OCI-LY1 (cell line): Measurements from ENCODE around the gene STRIP2.
A peak's percentile ranks its signal among the peaks of the same experiment; 100 is the strongest.
"Not testable (repeated sequence)": the region's sequence is repeated elsewhere in the genome, so short reads cannot be mapped to it uniquely, and the experiment has no call there.

Experiments
- H2AFZ ChIP-seq: fragments of 200-600 bp; sonication (generic), shearing (Covaris generic); 2 replicates; pipeline ENCODE4 v1.6.0; 2014; ENCODE audit warnings: antibody characterized with exemption, mild to moderate bottlenecking, low read length
- H3F3A ChIP-seq: fragments of 200-600 bp; sonication (generic), shearing (Covaris generic); 2 replicates; pipeline ENCODE4 v1.6.0; 2014; ENCODE audit warnings: mild to moderate bottlenecking, antibody characterized with exemption, low read length, moderate library complexity; ENCODE audit not compliant: insufficient read depth
- H3K27ac ChIP-seq: fragments of 200-600 bp; sonication (generic); 2 replicates; pipeline ENCODE4 v1.5.1; 2014; ENCODE audit warnings: low read length, mixed run types, mild to moderate bottlenecking, low read depth; ENCODE audit not compliant: poor library complexity, severe bottlenecking
- H3K27me3 ChIP-seq: fragments of 200-600 bp; sonication (generic); 2 replicates; pipeline ENCODE4 v1.6.0; 2014; ENCODE audit warnings: antibody characterized with exemption, mild to moderate bottlenecking, low read length, moderate library complexity; ENCODE audit not compliant: insufficient read depth
- H3K36me3 ChIP-seq: fragments of 200-600 bp; sonication (generic); 2 replicates; pipeline ENCODE4 v1.6.1; 2014; ENCODE audit warnings: mild to moderate bottlenecking, antibody characterized with exemption, low read length, moderate library complexity, mixed read lengths; ENCODE audit not compliant: insufficient read depth
- H3K4me1 ChIP-seq: fragments of 200-600 bp; sonication (generic); 2 replicates; pipeline ENCODE4 v1.5.1; 2014; ENCODE audit warnings: mild to moderate bottlenecking, low read length, moderate library complexity; ENCODE audit not compliant: insufficient read depth, severe bottlenecking
- H3K4me2 ChIP-seq: fragments of 200-600 bp; sonication (generic), shearing (Covaris generic); 2 replicates; pipeline ENCODE4 v1.6.1; 2014; ENCODE audit warnings: low read length
- H3K4me3 ChIP-seq: fragments of 200-600 bp; sonication (generic); 2 replicates; pipeline ENCODE4 v1.5.1; 2014; ENCODE audit warnings: low read length, low read depth, mild to moderate bottlenecking, mixed read lengths; ENCODE audit not compliant: poor library complexity, severe bottlenecking
- H3K79me2 ChIP-seq: fragments of 200-600 bp; shearing (Covaris generic); 2 replicates; pipeline ENCODE4 v1.6.1; 2016; ENCODE audit warnings: mixed run types, low read length, mixed read lengths; ENCODE audit not compliant: insufficient read depth
- H3K9ac ChIP-seq: fragments of 200-600 bp; sonication (generic), shearing (Covaris generic); 2 replicates; pipeline ENCODE4 v1.6.1; 2014; ENCODE audit warnings: mild to moderate bottlenecking, low read length, mixed read lengths
- H3K9me2 ChIP-seq: fragments of 200-600 bp; sonication (generic), shearing (Covaris generic); 2 replicates; pipeline ENCODE4 v1.6.1; 2014; ENCODE audit warnings: low read depth, mild to moderate bottlenecking, low read length, mixed read lengths
- H3K9me3 ChIP-seq: fragments of 200-600 bp; shearing (Covaris generic); 2 replicates; pipeline ENCODE4 v1.6.1; 2014; ENCODE audit warnings: low read length, mixed read lengths
- H4K20me1 ChIP-seq: fragments of 200-600 bp; sonication (generic), shearing (Covaris generic); 2 replicates; pipeline ENCODE4 v1.6.0; 2016; ENCODE audit warnings: mild to moderate bottlenecking, low read length; ENCODE audit not compliant: insufficient read depth
- CTCF ChIP-seq: fragments of 200-600 bp; sonication (generic), shearing (Covaris generic); IDR thresholded peaks from 2 replicates; pipeline ENCODE4 v1.5.1; 2017; ENCODE audit warnings: mild to moderate bottlenecking, antibody characterized with exemption, low read length, moderate library complexity, mixed read lengths
- EZH2 ChIP-seq: fragments of 200-600 bp; sonication (generic), shearing (Covaris generic); IDR thresholded peaks from 2 replicates; pipeline ENCODE4 v1.8.0; 2017; ENCODE audit warnings: borderline replicate concordance, mixed run types, mild to moderate bottlenecking, antibody characterized with exemption, low read length, moderate library complexity, mixed read lengths

STRIP2 gene

DNA sequence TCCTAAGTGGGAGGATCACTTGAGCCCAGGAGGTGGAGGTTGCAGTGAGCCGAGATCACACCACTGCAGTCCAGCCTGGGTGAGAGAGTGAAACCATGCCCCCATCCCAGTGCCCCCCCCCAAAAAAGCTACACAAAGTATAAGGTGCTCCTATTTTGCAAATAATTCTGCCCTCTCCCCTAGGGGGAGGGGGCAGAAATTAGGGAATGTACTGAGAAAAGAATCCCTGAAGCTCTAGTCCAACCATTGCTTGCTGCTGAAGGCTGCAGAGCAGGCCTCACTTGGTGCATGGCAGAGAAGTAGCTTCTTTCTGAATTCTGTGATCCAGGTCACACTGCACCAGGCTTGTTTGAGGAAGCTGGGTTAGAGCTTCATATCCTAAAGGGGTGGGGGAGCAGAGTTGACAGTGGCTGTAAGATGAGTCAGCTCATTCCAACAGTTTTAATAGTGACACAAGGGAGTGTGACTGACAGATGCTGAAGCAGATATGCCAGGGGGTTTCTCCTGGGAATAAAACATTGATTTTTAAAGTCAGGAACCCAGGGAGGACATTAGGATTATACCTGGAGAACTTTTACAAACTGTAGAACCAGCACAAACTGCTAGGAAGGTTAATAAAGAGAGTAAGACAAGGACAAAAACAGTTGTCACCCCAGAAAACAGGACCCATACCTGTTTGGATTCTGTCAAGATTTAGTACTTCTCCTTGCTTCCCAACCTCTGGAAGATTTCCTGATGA is 32.8 kb upstream of the STRIP2 start:
- H3K27me3 ChIP-seq = no peaks in the 10 kb centered on the region
- H3F3A ChIP-seq = no peaks in the 10 kb centered on the region
- H3K36me3 ChIP-seq = no peaks in the 10 kb centered on the region
- no peaks in the 10 kb centered on the region for H3K79me2 ChIP-seq
- H4K20me1 ChIP-seq = no peaks in the 10 kb centered on the region
- H3K9me3 ChIP-seq = no peaks in the 10 kb centered on the region
- no peaks in the 10 kb centered on the region for H3K9me2 ChIP-seq
- no peak overlapping the region for H3K4me3 ChIP-seq
- no peaks in the 10 kb centered on the region for H3K4me1 ChIP-seq
- TF ChIP-seq CTCF = no peak
- no peak for TF ChIP-seq EZH2
- no peak overlapping the region for H3K9ac ChIP-seq
- no peak overlapping the region for H3K27ac ChIP-seq
- H3K4me2 ChIP-seq = no peak overlapping the region
- H2AFZ ChIP-seq = no peak overlapping the region

GRCh38 chr7:129401967-129402860 is 32.0 kb upstream of the STRIP2 start:
- Histone ChIP-seq H3K9me3 (no peaks in the 10 kb centered on the region), H3K79me2 (no peaks in the 10 kb centered on the region), H3K4me1 (no peaks in the 10 kb centered on the region), H3K27ac (no peak overlapping the region), H4K20me1 (no peaks in the 10 kb centered on the region), H3K27me3 (no peaks in the 10 kb centered on the region), H3F3A (no peaks in the 10 kb centered on the region), H3K9ac (no peak overlapping the region), H3K4me2 (no peak overlapping the region), H3K4me3 (no peak overlapping the region), H3K9me2 (no peaks in the 10 kb centered on the region), H3K36me3 (no peaks in the 10 kb centered on the region), H2AFZ (no peak overlapping the region)
- TF ChIP-seq CTCF (peak; percentile 68), EZH2 (no peak)

GRCh38 chr7:129405527-129405926 is 28.7 kb upstream of the STRIP2 start:
- Histone ChIP-seq H3K9me2 (no peaks in the 10 kb centered on the region), H3K36me3 (no peaks in the 10 kb centered on the region), H4K20me1 (no peaks in the 10 kb centered on the region), H3K4me1 (no peaks in the 10 kb centered on the region), H3K4me3 (no peak overlapping the region), H3K9me3 (no peaks in the 10 kb centered on the region), H3K27ac (no peak overlapping the region), H3F3A (no peaks in the 10 kb centered on the region), H3K4me2 (no peak overlapping the region), H3K9ac (no peak overlapping the region), H2AFZ (no peak overlapping the region), H3K27me3 (no peaks in the 10 kb centered on the region), H3K79me2 (no peaks in the 10 kb centered on the region)
- TF ChIP-seq EZH2 (no peak), CTCF (no peak)

DNA sequence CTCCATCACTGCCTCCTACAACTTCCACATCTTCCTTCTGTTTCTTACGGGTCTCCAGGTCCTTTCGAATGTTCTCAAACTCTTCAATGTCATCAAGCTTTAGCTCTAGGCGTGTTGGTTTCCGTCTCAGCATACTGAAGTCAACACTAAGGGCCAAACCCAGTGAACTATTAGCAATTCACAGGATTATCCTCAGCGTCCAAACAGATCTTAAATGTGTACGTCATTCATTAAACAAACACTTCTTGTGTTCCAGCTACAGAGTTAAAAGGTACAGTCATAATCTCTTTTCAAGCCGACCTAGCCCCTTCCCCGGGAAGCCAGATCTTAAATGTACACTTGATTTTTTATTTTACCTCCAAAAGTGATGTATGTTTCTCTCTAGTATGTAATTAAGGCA is 24.0 kb upstream of the STRIP2 start:
- not testable (repeated sequence) for H3K9ac ChIP-seq, H3K9me2 ChIP-seq, H3K27ac ChIP-seq, H3K36me3 ChIP-seq, H2AFZ ChIP-seq, H3K4me2 ChIP-seq, H3K4me1 ChIP-seq, H3F3A ChIP-seq, H3K9me3 ChIP-seq, H4K20me1 ChIP-seq, H3K79me2 ChIP-seq, H3K27me3 ChIP-seq, H3K4me3 ChIP-seq
